Stimulated activated CD4-positive, alpha-beta T cell treated with anti-CD3 and anti-CD28 coated beads, Interleukin-4, amount 100 ng/mL, for 48 hours (primary cell): ENCODE results near the gene ZBTB17.
"Not testable (repeated sequence)": the region's sequence is repeated elsewhere in the genome, so short reads cannot be mapped to it uniquely, and the experiment has no call there.

Experiments
- DNase-seq, 2 donors: peaks; one replicate each; pipeline ENCODE4 v3.0.0-alpha.2; 2020; ENCODE audit warnings: low read depth in 2 of 2

The ZBTB17 gene

GRCh38 chr1:15975805-15976680 is at the start of gene ZBTB17:
Gene ZBTB17, minus strand, starts transcription at chr1:15976101. Its CDS starts 27,606 bp downstream, at chr1:15948495.
- peak; percentile 94 to 95 for DNase-seq

DNA sequence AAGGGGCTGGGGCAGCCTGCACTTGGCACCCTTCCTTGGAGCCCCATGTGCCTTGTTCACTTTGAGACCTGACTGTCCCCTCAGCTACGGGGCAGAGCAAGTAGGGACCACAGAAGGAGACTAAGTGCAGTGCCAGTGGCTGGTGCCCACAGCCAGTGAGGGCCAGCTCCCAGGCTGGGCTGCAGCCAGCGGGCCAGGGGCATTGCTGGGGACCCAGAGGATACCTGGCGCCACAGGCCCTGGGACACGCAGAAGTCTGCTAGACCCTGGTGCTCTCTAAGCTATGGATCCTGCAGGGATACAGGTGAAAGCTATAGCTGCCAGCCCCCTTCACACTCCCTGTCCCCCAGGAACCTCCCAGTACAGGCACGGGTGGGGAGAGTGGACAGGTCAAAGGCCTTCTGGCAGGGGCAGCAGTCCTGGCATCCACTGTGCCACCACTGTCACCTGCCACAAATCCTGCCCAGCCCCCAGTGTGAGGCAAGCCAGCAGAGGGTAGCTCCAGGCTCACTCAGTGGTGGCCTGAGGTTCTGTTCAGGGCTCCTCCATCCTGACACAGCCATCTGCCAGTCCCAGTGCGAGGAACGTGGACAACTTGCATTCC is 47.3 kb upstream of the ZBTB17 start:
- no peak for DNase-seq

GRCh38 chr1:16022393-16022792 is 46.5 kb upstream of the ZBTB17 start:
- DNase-seq, result no peak

DNA sequence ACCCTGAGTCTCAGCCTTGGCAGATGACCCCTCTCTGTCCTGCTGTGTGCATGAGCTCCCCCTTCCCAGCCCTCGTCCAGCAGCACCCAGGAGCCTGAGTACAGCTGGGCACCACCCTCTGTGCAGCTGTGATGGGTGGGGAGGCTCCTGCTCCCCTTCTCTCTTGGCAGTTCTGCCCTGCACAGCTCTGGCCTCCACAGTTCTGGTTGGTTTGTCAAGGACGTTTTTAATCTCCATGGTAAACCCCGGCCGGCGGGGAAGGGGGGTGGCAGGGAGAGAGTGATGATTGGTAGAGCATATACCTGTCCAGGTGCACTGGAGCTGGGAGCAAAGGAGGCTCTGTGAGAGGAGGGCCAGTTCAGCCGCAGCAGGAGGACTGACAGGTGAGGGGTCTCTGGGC is 45.8 kb upstream of the ZBTB17 start, which contains the start of gene CLCNKA:
TSS of gene CLCNKA (plus strand) at position 356 of the 400 bp plus-strand sequence. CDS start 584 bp downstream, outside the sequence.
- DNase-seq, result no peak

- DNase-seq, result not testable (repeated sequence)
Observed at GRCh38 chr1:16020878-16021277, 45.0 kb upstream of the ZBTB17 start.

DNA sequence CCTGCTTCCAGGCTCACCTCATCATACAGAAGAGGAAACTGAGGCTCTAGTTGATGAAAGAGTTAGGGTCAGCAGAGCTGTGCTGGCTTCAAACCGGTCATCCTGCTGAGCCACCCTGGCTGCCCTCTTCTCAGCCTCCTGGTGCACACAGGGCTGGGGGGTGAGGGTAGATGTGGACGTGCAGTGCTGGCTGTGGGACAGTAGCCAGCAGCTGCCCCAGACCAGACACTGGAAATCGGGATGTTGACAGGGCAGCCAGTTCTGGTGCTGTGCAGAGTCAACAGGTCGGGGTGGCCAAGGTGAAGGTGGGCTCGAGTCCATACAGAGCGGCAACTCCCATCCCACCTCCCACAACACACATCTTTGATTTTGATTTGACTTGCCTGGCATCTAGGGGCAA is 44.4 kb upstream of the ZBTB17 start:
- no peak for DNase-seq

- no peak for DNase-seq
Observed at GRCh38 chr1:16019644-16020277, 43.9 kb upstream of the ZBTB17 start.

DNA sequence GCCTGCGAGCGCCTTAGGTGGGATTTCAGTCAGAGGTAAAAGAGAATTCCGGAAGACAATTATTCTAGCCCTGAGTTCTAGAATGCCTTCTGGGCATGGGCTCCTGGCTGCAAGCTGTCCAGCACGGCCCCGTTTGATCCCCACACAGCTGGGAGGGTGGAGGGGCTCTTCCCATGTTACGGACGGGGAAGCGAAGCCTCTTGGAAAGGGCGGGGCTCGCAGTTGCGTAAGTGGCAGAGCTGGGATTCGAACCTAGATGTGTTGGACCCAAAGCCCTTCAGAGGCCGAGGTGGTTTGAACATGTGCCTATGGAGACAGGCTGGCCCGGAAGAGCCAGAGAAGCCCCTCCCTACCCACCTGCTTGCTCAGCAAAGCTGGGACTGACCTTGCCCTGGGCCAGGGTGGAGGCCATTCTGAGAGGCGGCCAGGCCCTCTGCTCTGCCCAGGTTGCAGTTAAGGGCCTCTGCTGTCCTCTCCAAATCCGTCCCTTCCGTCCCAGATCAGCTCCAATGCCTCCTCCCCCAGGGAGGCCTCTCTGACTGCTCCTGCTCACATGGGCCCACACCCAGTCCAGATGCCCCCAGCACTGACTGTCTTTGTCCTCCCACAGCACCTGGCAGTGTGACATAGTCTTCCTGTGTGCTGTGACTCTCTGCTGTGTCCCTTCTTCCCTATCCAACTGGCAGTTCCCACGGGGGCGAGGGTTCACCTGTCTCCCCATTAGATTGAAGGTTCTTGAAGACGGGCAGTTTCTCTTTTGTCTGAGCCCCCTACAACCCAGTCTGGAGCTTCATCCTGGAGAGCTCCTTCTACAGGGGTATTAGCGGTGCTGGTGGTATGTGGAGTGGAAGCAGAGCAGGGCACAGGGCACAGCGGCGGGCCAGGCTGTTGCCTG is 43.1 kb upstream of the ZBTB17 start:
- no peak for DNase-seq

DNA sequence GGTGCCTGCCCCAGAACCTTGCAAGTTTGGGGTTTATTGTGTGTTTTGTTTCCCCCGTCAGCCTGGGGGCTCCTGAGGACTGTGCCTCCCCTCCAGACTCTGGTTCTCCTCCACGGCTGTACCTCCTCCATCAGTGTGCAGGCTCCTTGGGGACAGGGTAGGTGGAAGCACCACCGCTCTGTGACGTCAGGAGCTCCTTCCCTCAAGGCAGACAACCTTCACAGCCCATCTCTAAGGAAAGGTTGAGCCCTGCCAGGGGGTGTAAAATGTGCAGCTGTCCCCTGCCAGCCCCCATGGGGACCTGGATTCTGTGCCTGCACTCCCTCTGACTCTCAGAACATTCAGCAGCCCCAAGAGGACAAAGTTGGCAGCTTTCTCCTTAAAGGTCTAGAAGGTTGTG is 42.4 kb upstream of the ZBTB17 start:
- no peak for DNase-seq

- DNase-seq, result no peak
Observed at GRCh38 chr1:16017461-16018303, 41.8 kb upstream of the ZBTB17 start, which contains the start of gene HSPB7. Gene HSPB7, minus strand, starts transcription at chr1:16018043. Its CDS starts 80 bp downstream, at chr1:16017963.

DNA sequence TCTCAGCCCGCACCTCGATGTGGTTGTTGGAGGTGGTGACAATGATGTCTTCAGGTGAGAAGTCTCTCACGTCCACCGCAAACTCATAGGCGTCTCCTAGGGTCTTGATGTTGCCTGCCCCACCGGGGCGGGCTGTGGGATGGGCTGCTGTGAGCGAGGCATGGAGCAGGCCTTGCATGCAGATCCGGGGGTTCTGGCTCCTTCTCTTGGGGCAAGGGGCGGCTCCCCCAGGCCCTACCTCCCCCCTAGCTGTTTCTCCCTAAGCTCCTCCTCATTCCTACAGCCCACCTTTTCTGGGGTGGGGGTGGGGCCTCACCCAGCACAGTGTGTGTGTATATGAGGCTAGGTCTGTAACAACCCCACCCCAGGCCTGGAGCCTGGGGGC is 41.2 kb upstream of the ZBTB17 start:
- DNase-seq, result no peak

DNA sequence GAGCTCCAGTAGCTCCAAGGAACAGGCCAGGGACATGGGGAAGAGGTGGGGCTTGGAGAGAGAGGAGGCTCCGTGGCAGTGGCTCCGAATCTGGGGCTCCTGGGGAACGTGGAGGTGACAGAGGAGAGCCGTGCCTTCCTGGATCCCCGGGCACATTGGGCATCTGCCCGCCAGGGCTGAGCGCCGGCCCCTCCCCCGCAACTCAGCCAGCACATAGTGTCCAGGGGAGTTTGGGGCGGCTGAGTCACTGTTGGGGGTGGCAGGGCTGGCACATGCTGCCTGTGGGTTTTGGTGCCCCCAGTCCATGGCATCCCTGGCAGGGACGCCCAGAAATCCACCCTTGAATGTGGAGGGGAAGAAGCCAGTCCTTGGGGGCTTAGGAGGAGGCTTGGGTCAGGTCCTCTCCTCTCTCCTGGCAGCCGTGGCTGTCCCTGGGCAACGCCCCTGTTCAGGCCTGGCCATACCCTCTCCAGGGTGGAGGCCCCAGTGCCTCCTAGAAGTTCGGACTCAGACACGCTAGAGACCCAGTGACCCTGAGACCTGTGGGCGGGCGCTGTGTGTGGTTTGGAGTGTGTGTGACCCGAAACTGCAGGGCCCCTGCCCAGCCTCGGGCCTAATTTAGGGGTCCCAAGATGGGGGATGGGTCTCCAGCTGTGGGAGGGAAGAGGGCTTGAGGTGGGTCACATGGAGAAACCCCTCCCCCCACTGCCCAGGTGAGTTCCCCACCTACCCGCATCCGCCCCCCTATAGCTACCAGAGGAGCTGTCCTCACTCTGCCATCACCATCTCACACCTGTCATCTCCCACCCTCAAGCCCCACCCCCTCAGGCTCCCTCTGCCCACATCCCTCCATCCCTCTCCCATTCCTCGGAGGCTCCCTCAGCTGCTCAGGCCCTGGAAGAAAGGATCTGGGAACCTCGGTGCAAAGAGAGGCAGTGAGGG is 40.3 kb upstream of the ZBTB17 start:
- DNase-seq, result no peak

- no peak for DNase-seq
Observed at GRCh38 chr1:16015491-16015890, 39.6 kb upstream of the ZBTB17 start.

GRCh38 chr1:16014509-16015482 is 38.9 kb upstream of the ZBTB17 start:
- DNase-seq, result no peak

DNA sequence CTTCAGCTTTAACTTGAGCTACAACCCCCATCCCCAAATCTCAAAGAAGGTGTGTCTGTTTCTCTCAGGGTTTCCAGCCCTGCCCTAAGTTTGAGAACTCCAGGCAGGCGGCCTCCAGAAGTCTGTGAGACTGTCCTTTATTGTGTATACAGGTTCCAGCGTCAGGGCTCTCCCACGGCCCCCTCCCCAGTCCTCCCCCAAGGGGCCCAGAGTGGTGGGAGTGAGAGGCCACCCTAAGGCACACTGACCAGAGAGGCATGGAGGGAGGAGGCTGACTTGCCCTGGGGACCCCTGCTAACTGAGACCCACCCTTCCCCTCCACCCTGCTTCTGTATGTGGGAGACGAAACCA is 38.0 kb upstream of the ZBTB17 start:
- DNase-seq, result no peak

GRCh38 chr1:16013220-16013907 is 37.5 kb upstream of the ZBTB17 start:
- DNase-seq, result peak; percentile 23 to 35

DNA sequence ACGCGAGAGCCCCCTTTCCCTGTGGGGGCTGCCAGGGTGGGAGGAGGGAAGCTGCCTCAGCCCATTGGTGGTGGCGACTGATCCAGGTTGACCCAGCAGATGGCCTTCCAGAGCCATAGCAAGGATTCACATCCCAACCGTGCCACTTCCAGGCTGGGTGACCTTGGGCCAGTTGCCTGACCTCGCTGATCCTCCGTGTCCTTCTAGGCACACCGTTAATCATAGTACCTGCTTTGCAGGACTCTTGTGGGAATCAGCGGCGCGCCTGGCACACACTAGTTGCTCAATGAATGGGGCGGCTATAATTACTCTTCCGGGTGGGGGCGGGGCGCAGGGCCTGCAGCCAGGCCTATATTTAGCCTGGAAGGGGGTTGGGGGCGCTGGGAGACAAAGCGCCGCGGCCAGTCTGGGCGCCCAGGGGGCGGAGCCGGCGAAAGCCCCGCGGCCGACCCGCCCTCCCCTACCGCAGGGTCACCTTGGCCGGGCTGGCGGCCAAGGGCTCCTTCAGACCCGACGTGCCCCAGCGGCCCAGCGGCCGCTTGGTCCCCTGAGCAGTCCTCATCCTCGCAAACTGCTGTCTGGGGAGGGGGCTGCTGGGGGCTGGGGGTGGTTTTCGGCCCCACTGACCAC is 36.8 kb upstream of the ZBTB17 start:
- DNase-seq, result peak; percentile 14 to 35
